Peyer's patch (tissue), 4 donors: ENCODE measurements around the gene JPT1.

Experiments
- POLR2A ChIP-seq, 2 donors: fragments of 450-650 bp; IDR thresholded peaks; one replicate each; pipeline ENCODE4 v1.5.1; 2017; ENCODE audit warnings: antibody characterized with exemption in 2 of 2, mild to moderate bottlenecking in 2 of 2, moderate library complexity in 2 of 2
- TF ChIP-seq, protein P1 (sequence below), 6 experiments: fragments of 450-650 bp in 4 of 6; fragments of 200-600 bp in 2 of 6; sonication (generic) in 1 of 6; IDR thresholded peaks; one replicate each; pipeline ENCODE4 v1.5.1; 2017 to 2019; ENCODE audit warnings: antibody characterized with exemption in 6 of 6, mild to moderate bottlenecking in 3 of 6, moderate library complexity in 1 of 6

DNA sequence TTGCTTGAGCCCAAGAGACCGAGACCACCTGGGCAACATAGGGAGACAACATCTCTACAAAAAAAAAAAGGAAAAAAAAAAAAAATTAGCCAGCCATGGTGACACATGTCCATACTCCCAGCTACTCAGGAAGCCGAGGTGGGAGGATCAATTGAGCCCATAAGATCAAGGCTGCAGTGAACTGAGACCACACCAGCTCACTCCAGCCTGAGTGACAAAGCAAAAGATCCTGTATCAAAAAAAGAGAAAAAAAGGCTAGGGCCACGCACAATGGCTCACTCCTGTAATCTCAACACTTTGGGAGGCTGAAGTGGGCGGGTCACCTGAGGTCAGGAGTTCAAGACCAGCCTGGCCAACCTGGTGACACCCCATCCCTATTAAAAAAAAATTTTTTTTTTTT is 14.7 kb upstream of the JPT1 start:
- TF ChIP-seq, protein P1, sequence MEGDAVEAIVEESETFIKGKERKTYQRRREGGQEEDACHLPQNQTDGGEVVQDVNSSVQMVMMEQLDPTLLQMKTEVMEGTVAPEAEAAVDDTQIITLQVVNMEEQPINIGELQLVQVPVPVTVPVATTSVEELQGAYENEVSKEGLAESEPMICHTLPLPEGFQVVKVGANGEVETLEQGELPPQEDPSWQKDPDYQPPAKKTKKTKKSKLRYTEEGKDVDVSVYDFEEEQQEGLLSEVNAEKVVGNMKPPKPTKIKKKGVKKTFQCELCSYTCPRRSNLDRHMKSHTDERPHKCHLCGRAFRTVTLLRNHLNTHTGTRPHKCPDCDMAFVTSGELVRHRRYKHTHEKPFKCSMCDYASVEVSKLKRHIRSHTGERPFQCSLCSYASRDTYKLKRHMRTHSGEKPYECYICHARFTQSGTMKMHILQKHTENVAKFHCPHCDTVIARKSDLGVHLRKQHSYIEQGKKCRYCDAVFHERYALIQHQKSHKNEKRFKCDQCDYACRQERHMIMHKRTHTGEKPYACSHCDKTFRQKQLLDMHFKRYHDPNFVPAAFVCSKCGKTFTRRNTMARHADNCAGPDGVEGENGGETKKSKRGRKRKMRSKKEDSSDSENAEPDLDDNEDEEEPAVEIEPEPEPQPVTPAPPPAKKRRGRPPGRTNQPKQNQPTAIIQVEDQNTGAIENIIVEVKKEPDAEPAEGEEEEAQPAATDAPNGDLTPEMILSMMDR (IDR thresholded peaks at IDR 0.05), result no peak
- TF ChIP-seq POLR2A (IDR thresholded peaks at IDR 0.05), result no peak
